Measurements from ENCODE around the gene OR4A16.

Gene OR4A16

GRCh38 chr11:55342901-55343300, at the start of gene OR4A16:
Gene OR4A16, plus strand, starts transcription at chr11:55343201. Its CDS starts 0 bp downstream, at chr11:55343201.
- DNase-seq: no peak

- DNase-seq: no peak
Measured at GRCh38 chr11:55324500-55324899, 18.5 kb upstream of the OR4A16 start.

- DNase-seq: no peak
Measured at GRCh38 chr11:55345306-55345705, 2.3 kb downstream of the OR4A16 start.

- no peak for DNase-seq
Measured at GRCh38 chr11:55349032-55349431, 6.0 kb downstream of the OR4A16 start.

GRCh38 chr11:55357560-55358184, 14.7 kb downstream of the OR4A16 start:
- DNase-seq: no peak

GRCh38 chr11:55367674-55368073, 24.7 kb downstream of the OR4A16 start, which contains the start of gene OR4A15:
Gene OR4A15, plus strand, starts transcription at chr11:55367974. Its CDS starts 0 bp downstream, at chr11:55367974.
- no peak for DNase-seq

Data from CD4-positive, alpha-beta T cell treated with Interleukin-17A for 1 hour (primary cell).